Measurements from ENCODE around the gene EXOC6B. TPM values are rescaled to one million over a fixed set of nuclear protein-coding genes. Genes with fewer than 3 reads are reported as not detected.

EXOC6B gene
- total and polyA plus RNA-seq, 2 of the 8 experiments (the other 6 are each of a cell fraction or from before 2014, with no cell fraction given): 13.5 to 33.0 TPM

- WGBS, 2 experiments (ENCODE audit: extremely low coverage in 1 of 2, insufficient coverage in 1 of 2, insufficient read length in 1 of 2, insufficient replicate concordance in 2 of 2, low coverage in 1 of 2, low lambda C conversion rate in 2 of 2, missing lambda C conversion rate in 1 of 2): 84% methylated on average over 1 of the region's 1 CpG; no CpG with 5 or more reads in 1 of the 2 experiments
Observed at GRCh38 chr2:72388263-72388662, 437.6 kb downstream of the EXOC6B start.

More at GRCh38 chr2:72388263-72388662, 437.6 kb downstream of the EXOC6B start:
- Histone ChIP-seq H3K4ac (replicated peaks; ENCODE audit: insufficient read length, low read depth, low read length) (no peak overlapping the region), H2BK15ac (ENCODE audit: low read length) (no peak overlapping the region), H2BK12ac (ENCODE audit: low read depth, low read length) (no peak overlapping the region), H3K36me3 (ENCODE audit: control insufficient read depth in 2 of 4, insufficient read depth in 4 of 4, low read length in 3 of 4) (no peaks in the 10 kb centered on the region; a peak in 2 of 8 replicates), H3K4me2 (ENCODE audit: insufficient read depth in 1 of 2, low read depth in 2 of 2, low read length in 2 of 2) (no peak overlapping the region), H3K27me3 (replicated peaks in 1 of 4; ENCODE audit: control insufficient read depth in 3 of 4, extremely low read depth in 1 of 4, insufficient read depth in 3 of 4, low read length in 3 of 4) (no peaks in the 10 kb centered on the region), H2BK20ac (ENCODE audit: low read length) (no peak overlapping the region), H3K4me3 (ENCODE audit: extremely low read depth in 1 of 4, insufficient read depth in 2 of 4, low read depth in 3 of 4, low read length in 4 of 4) (no peak overlapping the region), H2AK5ac (ENCODE audit: low read depth, low read length) (no peak overlapping the region), H4K20me1 (replicated peaks in 1 of 2; ENCODE audit: control insufficient read depth in 1 of 2, insufficient read depth in 2 of 2, low read length in 2 of 2) (no peaks in the 10 kb centered on the region), H3K4me1 (replicated peaks in 1 of 4; ENCODE audit: control insufficient read depth in 3 of 4, insufficient read depth in 4 of 4, low read length in 3 of 4) (no peaks in the 10 kb centered on the region), H4K8ac (ENCODE audit: extremely low read depth, insufficient read depth, low read length) (no peak overlapping the region), H3K23me2 (ENCODE audit: low read depth, low read length) (no peaks in the 10 kb centered on the region), H3K79me2 (ENCODE audit: control insufficient read depth in 1 of 2, insufficient read depth in 2 of 2, low read length in 2 of 2) (no peaks in the 10 kb centered on the region), H2BK120ac (replicated peaks; ENCODE audit: low read depth, low read length) (no peak overlapping the region), H3K18ac (ENCODE audit: extremely low read depth, low read length) (no peak overlapping the region), H4K5ac (ENCODE audit: insufficient read length, low read depth, low read length) (no peak overlapping the region), H3K27ac (ENCODE audit: low read depth, low read length) (no peak overlapping the region), H3K9me3 (ENCODE audit: insufficient read depth in 2 of 2, low read depth in 1 of 2, low read length in 1 of 2) (peaks cover 13 to 26% of the 10 kb centered on the region in 2 experiments; a peak in 3 of 4 replicates), H3K79me1 (ENCODE audit: low read depth, low read length) (no peaks in the 10 kb centered on the region), H3K56ac (replicated peaks; ENCODE audit: insufficient read length, low read depth, low read length) (no peak overlapping the region), H2BK5ac (ENCODE audit: low read depth, low read length) (no peak overlapping the region), H4K91ac (replicated peaks; ENCODE audit: insufficient read length, low read length) (no peak overlapping the region), H3K9ac (replicated peaks in 1 of 4; ENCODE audit: extremely low read depth in 1 of 4, low read depth in 3 of 4, low read length in 3 of 4) (no peak overlapping the region), H2AFZ (ENCODE audit: low read length) (no peak overlapping the region), H3K14ac (ENCODE audit: insufficient read length) (no peak overlapping the region), H3K23ac (ENCODE audit: insufficient read length) (no peak overlapping the region)
- POLR2A ChIA-PET (ENCODE audit: partially characterized antibody): no interaction called here
- DNase-seq (ENCODE audit: low read depth in 1 of 2, low spot score in 2 of 2) (no peak), FAIRE-seq (no peak)
- CTCF ChIA-PET (ENCODE audit: partially characterized antibody): no interaction called here
- TF ChIP-seq SP4 (IDR thresholded peaks at IDR 0.05; ENCODE audit: low read length): no peak
- TF ChIP-seq ZNF274 (IDR thresholded peaks at IDR 0.05; ENCODE audit: borderline replicate concordance, extremely low read depth, low read length): no peak
- TF ChIP-seq PHF8 (conservative IDR thresholded peaks at IDR 0.05; ENCODE audit: low read depth, low read length): no peak
- no peak for TF ChIP-seq POLR2AphosphoS5 (IDR thresholded peaks at IDR 0.05; ENCODE audit: low read depth, low read length)
- TF ChIP-seq FOSL1 (IDR thresholded peaks at IDR 0.05; ENCODE audit: insufficient read depth, low read depth, low read length): no peak
- no peak for TF ChIP-seq SIRT6 (IDR thresholded peaks at IDR 0.05; ENCODE audit: low read length)
- no peak for TF ChIP-seq TAF1 (IDR thresholded peaks at IDR 0.05; ENCODE audit: low read depth, low read length)
- no peak for TF ChIP-seq GTF2F1 (IDR thresholded peaks at IDR 0.05; ENCODE audit: borderline replicate concordance, low read depth, low read length)
